Kasumi-1 (cell line): ENCODE results near the gene SEPTIN11.

ENCODE experiments used
- DNase-seq, 2 experiments: peaks; one replicate each; lab custom pipeline; 2025; lab: John Stamatoyannopoulos, UW

Gene SEPTIN11

GRCh38 chr4:76949276-76950051 is at the start of gene SEPTIN11:
SEPTIN11 (plus strand) TSS chr4:76949752; CDS start chr4:76949904, 152 bp downstream.
- peak; percentile 88 to 89 for DNase-seq

GRCh38 chr4:76902233-76902890 is 47.2 kb upstream of the SEPTIN11 start:
- no peak for DNase-seq

- no peak for DNase-seq
These were observed 44.8 kb upstream of the SEPTIN11 start for GRCh38 chr4:76904646-76905190.

- DNase-seq: no peak
These were observed 44.0 kb upstream of the SEPTIN11 start for GRCh38 chr4:76905521-76905920.

GRCh38 chr4:76909711-76910110 is 39.8 kb upstream of the SEPTIN11 start:
- DNase-seq: no peak

GRCh38 chr4:76920715-76921114 is 28.8 kb upstream of the SEPTIN11 start:
- DNase-seq: no peak

- DNase-seq: no peak
These were observed 25.8 kb upstream of the SEPTIN11 start for GRCh38 chr4:76923619-76924357.

- DNase-seq: no peak
These were observed 22.7 kb upstream of the SEPTIN11 start for GRCh38 chr4:76926841-76927240.

GRCh38 chr4:76930685-76931084 is 18.9 kb upstream of the SEPTIN11 start:
- no peak for DNase-seq

- DNase-seq: no peak
These were observed 18.5 kb upstream of the SEPTIN11 start for GRCh38 chr4:76931087-76931486.

- no peak for DNase-seq
These were observed 17.8 kb upstream of the SEPTIN11 start for GRCh38 chr4:76931576-76932276.

GRCh38 chr4:76939184-76939583 is 10.4 kb upstream of the SEPTIN11 start:
- DNase-seq: no peak

- DNase-seq: no peak
These were observed 6.4 kb upstream of the SEPTIN11 start for GRCh38 chr4:76943129-76943620.

- no peak for DNase-seq
These were observed 5.8 kb upstream of the SEPTIN11 start for GRCh38 chr4:76943790-76944189.

- DNase-seq: no peak
These were observed 2.2 kb upstream of the SEPTIN11 start for GRCh38 chr4:76947369-76947768.

GRCh38 chr4:76948443-76949275 is 893 bp upstream of the SEPTIN11 start:
- peak; percentile 84 to 92 for DNase-seq

GRCh38 chr4:76950052-76950955 is 752 bp downstream of the SEPTIN11 start:
- DNase-seq: peak; percentile 23 to 33

GRCh38 chr4:76950956-76951671 is 1.6 kb downstream of the SEPTIN11 start:
- DNase-seq: peak; percentile 60 to 73

- DNase-seq: no peak
These were observed 2.1 kb downstream of the SEPTIN11 start for GRCh38 chr4:76951672-76952010.
